HG02970 (cell line): ENCODE measurements around the gene RPL32.
"Not testable (repeated sequence)": the region's sequence is repeated elsewhere in the genome, so short reads cannot be mapped to it uniquely, and the experiment has no call there.

Source experiments
- ATAC-seq: cut with Tn5 transposase; IDR thresholded peaks from one replicate; pipeline ENCODE4 v1.9.1; 2021; ENCODE audit warnings: mild to moderate bottlenecking, moderate library complexity, moderate number of reproducible peaks; ENCODE audit not compliant: unreplicated experiment, low FRiP score

RPL32 gene

GRCh38 chr3:12841149-12841969 lies at the start of gene RPL32:
TSS of gene RPL32 (minus strand) at chr3:12841565. CDS start at chr3:12840237, 1,328 bp downstream.
- ATAC-seq = peak; percentile 90

- no peak for ATAC-seq
Observed at GRCh38 chr3:12890610-12891390, 49.4 kb upstream of the RPL32 start.

DNA sequence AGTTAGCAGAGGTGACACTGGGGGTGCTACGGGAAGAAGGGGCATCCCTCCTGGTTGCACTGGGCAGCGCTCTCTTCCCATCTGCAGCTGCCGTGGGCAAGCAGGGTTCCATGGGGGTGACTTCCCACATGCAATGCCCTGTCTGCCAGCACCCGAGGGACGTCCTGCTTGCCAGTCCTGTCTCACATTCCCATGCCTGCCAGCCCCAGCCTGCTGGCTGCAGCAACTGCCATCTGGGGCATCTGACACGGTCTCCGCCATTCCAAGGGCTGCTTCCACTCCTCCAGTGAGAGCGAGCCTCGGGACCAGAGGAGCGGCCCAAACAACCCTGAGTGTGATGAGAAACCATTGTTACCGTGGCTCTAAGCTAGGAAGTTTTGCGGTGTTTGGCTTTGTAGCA lies 45.4 kb upstream of the RPL32 start:
- ATAC-seq = no peak

- ATAC-seq = no peak
Observed at GRCh38 chr3:12886106-12886679, 44.8 kb upstream of the RPL32 start.

DNA sequence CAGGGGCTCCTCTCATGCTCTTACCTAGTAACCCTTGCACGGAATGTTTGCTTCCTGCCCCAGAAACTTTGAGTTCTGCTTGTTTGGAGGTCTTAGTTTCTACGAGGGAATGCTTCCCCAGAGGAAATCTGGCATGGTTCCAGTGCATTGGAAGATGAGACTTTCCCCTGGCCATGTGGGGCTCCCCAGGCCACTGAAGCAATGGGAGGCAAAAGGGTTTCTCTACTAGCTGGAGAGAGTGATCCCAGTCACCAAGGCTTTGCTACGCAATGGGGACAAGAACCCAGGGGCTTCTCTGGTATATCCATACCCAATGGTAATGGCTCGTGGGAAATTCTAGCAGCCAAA lies 44.2 kb upstream of the RPL32 start:
- no peak for ATAC-seq

DNA sequence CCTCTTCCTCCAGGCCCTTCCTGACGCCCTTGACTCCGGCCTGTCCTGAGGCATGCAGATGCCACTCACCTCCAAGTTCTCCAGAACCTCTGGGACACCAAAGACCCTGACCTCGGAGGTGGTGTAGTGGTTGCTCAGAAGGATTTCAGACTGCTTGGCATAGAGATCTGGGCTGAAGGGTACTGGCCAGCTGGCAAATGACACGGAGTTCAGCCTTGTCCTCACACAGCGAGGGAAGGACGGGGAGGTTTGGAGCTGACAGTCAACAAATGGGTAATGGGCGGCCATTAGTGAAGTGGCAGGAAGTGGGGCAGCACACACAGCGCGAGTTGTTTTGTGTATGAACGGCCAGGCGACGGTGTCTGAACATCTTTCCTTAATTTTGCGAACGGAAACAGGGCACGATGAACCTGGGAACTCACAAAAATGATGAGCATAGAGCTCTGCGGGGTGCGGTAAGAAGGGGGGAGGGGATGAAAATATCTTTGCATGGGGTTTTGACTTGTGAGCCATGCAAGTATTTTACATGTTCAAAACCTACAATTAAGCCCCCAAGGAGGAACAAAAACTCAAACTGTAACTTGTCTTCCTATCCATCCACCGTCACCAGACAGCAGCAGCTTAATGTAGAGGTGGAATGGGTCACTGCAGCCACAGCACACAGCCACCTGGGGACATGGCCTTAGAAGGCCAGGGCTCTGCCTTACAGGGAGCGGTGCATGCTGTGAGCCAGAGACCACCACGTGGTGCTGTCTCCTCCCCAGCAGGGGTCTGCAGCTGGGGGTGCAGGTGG lies 43.6 kb upstream of the RPL32 start:
- ATAC-seq = no peak

DNA sequence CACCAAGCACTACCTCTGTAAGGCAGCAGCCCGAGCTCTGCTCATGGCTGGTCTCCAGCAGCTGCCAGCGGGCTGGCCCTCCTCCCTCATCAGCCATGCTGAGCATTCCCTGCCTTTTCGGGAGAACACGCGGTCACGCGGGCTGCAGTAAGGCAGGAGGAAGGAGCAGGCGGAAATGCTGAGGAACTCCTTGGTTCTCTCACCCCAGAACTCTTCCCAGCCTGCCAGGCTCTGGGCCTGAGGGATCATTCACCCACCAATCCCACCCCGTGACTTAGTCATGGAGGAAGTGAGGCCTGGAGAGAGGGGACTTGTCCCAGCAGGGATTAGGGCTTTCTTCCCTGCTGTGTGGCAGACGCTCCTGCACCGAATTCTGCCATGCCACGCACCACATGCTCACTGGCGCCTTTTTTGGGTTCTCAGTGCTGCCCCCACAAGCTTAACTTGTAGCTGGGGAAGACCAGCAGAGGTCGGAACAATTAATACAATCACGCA lies 42.9 kb upstream of the RPL32 start:
- no peak for ATAC-seq

GRCh38 chr3:12882336-12883310 lies 41.3 kb upstream of the RPL32 start:
- ATAC-seq = no peak

DNA sequence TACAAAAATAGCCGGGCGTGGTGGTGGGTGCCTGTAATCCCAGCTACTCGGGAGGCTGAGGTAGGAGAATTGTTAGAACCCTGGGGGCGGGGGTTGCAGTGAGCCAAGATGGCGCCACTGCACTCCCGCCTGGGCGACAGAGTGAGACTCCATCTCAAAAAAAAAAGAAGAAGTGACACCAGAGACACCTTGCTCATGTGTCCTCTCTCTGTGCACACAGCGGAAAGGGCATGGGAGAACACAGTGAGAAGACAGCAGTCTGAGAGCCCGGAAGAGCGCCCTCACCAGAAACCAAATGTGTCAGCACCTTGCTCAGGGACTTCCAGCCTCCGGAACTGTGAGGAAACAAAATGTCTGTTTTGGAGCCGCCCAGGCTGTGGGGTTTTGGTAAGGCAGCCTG lies 40.5 kb upstream of the RPL32 start:
- ATAC-seq = not testable (repeated sequence)

- no peak for ATAC-seq
Observed at GRCh38 chr3:12879191-12879815, 37.9 kb upstream of the RPL32 start.

GRCh38 chr3:12878758-12879157 lies 37.4 kb upstream of the RPL32 start:
- ATAC-seq = not testable (repeated sequence)

DNA sequence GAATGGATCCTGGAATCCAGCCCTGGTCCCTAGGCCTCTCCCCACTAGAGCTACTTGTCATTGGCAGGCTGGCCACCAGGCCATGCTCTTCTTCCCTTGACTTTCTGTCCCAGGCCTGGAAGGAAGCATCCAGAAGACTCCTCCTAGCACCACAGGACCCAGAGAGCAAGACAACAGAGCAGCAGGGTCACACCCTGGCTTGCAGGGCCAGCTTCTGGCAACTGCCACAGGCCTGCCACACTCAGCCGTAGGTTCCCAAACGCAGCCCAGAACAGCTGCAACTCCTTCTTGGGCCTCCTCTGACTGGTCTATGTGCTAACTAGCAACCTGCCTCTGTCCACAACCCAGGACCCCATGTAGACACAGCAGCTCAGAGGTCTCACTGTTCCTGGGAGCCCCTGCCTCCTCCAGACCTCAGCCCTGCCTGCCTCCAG lies 36.8 kb upstream of the RPL32 start:
- no peak for ATAC-seq

DNA sequence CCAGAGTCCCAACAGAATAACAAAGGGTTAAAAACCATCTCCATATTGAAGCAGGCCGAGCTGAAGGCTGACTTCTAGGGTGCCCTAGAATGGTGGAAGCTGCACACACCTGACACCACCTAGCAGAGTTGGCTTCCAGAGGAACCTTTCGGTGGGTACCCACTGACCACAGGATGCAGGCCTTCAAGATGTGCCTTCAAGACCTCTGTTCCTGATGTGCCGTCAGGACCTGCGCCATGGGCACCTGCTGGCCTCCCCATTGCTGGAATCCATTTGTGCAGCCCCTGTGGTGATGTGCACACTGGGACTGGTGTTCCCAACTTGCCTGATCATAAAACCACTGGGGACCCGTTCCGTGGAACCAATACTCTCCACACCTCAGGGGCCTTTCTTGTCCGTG lies 35.7 kb upstream of the RPL32 start:
- no peak for ATAC-seq

DNA sequence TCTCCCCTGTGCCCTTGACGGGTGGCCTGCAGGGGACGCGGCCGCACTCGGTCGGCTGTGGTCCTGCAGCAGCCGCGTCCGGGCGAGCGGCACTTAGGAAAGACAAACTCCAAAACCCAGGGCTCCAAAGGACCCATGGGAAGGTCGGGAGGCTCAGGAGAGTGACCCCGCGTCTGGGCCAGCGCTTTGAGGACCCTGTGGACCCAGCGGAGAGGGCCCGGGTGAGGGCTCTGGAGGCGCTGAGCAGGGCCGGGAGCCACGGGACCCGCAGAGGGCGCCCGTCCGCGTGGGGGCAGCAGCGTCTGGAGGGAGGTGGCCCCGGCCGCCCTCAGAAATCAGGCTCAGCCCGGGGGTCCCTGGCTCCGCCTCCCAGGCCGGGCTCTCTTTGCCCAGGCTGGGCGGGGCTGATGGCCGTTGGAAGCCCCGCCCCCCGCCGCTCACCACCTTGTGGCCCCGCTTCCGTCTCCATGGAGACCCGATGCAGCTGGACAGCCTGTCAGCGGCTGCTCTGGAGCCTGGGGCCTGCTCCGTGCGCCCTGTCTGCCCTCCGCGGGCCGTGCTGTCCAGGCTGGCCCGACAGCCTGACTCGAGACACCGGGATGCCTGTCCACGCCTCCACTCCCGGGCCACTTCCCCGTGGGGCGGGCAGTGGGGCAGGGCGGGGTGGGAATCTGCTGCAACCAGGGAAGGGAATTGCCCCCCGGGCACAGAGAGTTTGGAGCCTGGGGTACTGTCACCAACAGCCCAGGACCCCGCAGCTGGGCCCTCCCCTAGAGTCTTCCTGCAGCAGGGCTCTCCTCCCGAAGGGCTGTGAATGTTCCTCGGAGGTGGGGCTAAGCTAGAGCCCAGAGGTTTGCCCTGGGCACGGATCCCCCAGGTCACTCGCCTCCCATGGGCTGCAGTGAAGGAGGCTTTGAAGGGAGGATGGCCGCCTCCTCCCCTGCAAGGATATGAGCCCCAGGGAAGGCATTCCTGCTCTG lies 34.8 kb upstream of the RPL32 start:
- no peak for ATAC-seq

- no peak for ATAC-seq
Observed at GRCh38 chr3:12871404-12871983, 30.1 kb upstream of the RPL32 start.

- ATAC-seq = no peak
Observed at GRCh38 chr3:12870942-12871341, 29.6 kb upstream of the RPL32 start.

DNA sequence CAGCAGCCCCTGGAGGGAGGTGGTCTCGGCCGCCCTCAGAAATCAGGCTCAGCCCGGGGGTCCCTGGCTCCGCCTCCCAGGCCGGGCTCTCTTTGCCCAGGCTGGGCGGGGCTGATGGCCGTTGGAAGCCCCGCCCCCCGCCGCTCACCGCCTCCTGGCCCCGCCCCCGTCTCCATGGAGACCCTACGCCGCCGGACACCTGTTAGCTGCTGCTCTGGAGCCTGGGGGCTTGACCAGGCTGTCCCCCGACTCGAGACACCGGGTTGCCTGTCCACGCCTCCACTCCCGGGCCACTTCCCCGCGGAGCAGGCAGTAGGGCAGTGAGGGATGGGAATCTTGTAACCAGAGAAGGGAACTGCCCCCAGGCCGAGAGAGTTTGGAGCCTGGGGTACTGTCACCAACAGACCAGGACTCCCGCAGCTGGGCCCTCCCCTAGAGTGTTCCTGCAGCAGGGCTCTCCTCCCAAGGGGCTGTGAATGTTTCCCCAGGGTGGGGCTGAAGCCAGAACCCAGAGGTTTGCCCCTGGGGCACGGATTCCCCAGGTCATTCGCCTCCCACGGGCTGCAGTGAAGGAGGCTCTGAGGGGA lies 27.8 kb upstream of the RPL32 start:
- no peak for ATAC-seq
